Epithelial cell of esophagus (primary cell): ENCODE measurements around the gene PLA2G4D.

Experiments used
- DNase-seq: peaks from one replicate; pipeline ENCODE4 v3.0.0; 2010; ENCODE audit warnings: low read depth
- H3K4me3 ChIP-seq: 2 replicates; pipeline ENCODE4 v1.5.1; 2011; ENCODE audit warnings: mild to moderate bottlenecking, low read length, control low read depth
- TF ChIP-seq, protein P1 (sequence below): IDR thresholded peaks from 2 replicates; pipeline ENCODE4 v1.5.1; 2011; ENCODE audit warnings: low read depth, mild to moderate bottlenecking, low read length, control low read depth, inconsistent platforms; ENCODE audit not compliant: insufficient read depth; ENCODE audit errors: missing control alignments

The PLA2G4D gene

DNA sequence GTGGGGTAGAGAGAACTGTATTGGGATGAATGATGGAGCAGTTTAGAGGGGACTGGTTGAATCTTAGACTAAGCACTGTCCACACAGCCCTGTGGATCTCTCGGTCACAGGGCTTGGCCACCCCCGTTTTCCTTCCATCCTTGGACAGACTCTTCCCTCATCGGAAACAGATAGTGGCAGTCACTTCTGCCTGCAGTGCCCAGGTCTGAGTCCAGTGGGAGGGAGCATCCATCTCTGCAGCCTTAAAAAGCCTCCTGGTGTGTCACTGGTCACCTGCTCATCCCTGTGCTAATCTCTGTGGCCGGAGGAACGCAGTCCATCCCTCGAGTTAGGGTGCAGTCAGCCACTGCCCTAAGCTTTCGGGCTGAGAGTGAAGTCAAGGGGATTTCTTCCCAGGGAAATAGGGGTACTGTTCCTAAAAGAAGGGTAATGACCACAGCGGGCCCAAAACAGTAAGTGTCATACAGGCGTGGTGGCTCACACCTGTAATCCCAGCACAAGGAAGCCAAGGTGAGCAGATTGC, 32.0 kb downstream of the PLA2G4D start:
- no peak overlapping the region for H3K4me3 ChIP-seq
- DNase-seq, result no peak
- TF ChIP-seq, protein P1, sequence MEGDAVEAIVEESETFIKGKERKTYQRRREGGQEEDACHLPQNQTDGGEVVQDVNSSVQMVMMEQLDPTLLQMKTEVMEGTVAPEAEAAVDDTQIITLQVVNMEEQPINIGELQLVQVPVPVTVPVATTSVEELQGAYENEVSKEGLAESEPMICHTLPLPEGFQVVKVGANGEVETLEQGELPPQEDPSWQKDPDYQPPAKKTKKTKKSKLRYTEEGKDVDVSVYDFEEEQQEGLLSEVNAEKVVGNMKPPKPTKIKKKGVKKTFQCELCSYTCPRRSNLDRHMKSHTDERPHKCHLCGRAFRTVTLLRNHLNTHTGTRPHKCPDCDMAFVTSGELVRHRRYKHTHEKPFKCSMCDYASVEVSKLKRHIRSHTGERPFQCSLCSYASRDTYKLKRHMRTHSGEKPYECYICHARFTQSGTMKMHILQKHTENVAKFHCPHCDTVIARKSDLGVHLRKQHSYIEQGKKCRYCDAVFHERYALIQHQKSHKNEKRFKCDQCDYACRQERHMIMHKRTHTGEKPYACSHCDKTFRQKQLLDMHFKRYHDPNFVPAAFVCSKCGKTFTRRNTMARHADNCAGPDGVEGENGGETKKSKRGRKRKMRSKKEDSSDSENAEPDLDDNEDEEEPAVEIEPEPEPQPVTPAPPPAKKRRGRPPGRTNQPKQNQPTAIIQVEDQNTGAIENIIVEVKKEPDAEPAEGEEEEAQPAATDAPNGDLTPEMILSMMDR, result no peak

DNA sequence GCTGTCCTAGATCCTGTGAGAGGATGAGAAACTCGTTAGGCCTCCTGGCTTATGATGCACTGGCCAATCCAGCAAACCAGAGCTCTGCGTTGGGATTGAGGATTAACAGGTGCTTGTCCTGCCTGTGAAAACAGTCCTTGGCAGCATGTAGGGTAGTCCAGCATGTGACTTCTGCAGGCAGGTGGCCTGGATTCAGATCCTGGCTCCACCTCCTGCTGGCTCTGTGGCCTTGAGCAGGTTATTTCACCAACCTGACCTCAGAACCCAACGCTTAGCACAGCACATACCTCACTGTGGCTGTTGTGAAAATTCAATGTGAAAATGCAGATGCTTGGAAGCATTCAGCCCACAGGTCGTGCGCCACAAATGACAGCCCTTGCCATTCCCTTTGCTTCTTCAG, 33.6 kb downstream of the PLA2G4D start:
- H3K4me3 ChIP-seq, result no peak overlapping the region
- no peak for DNase-seq
- TF ChIP-seq, protein P1, result no peak

DNA sequence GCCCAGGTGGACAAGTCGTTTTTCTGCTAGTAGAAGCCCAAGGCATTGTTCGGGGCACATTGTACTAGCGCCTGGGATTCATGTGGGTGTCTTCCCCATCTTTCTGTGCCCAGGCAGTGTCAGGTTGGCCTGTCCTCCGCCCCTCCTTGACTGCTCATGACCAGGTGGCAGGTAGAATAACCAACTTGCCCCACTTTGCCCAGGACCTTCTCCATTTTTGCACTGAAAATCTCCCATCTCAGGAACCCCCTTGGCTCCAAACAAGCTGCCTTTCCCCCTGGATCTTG, 33.9 kb downstream of the PLA2G4D start:
- no peak for DNase-seq
- TF ChIP-seq, protein P1, result no peak

DNA sequence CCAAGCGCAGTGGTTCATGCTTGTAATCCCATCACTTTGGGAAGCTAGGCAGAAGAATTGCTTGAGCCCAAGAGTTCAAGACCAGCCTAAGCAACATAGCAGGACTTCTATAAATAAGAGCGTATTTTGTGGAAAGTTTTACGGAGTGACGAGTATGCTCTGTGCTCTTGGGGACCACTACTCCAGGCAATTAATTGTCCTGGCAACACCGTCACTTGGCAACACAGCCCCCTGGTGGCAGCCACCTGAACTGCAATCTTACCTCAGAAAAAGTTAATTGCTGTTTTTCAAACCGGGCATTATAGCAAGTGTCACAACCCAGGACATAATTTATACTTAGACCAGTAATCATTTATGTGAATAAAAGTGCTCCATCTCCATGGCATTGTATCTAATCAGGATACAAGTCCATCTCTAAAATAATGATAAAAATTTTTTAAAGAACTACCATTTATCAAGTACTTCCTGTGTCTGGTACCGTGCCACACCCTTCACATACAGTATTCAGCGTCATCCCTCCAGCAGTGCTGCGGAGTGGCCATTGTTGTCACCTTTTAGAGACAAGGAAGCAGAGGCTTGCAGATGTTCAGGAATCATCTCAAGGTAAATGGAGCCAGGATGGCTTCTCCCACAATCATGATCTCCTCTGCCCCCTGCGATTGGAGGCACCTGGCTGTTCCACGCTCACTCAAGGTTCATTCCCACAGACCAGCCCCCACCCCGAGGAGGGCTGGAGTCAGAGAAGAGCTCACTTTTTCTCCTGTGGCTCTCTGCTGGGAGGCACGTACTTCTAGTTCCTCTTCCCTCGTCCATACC, 34.5 kb downstream of the PLA2G4D start:
- DNase-seq, result peak; percentile 56
- TF ChIP-seq, protein P1, result peak; percentile 94
- H3K4me3 ChIP-seq, result no peak overlapping the region

More for the DNA sequence above, 33.9 kb downstream of the PLA2G4D start:
- no peak overlapping the region for H3K4me3 ChIP-seq

DNA sequence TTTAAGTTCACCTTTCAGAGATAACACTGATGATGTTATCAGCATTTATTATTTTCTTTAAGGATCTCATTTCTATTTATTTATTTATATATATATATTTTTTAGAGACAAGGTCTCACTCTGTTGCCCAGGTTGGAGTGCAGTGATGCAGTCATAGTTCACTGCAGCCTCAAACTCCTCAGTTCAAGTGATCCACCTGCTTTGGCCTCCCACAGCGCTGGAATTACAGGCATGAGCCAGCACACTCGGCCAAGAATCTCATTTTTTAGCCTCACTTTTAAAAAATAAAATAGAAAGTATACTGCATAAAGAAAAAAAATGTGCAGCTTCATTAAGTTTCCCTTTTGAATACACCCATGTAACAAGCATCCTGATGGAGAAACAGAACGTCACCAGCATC, 35.6 kb downstream of the PLA2G4D start:
- H3K4me3 ChIP-seq, result no peak overlapping the region
- TF ChIP-seq, protein P1, result no peak
- DNase-seq, result no peak

DNA sequence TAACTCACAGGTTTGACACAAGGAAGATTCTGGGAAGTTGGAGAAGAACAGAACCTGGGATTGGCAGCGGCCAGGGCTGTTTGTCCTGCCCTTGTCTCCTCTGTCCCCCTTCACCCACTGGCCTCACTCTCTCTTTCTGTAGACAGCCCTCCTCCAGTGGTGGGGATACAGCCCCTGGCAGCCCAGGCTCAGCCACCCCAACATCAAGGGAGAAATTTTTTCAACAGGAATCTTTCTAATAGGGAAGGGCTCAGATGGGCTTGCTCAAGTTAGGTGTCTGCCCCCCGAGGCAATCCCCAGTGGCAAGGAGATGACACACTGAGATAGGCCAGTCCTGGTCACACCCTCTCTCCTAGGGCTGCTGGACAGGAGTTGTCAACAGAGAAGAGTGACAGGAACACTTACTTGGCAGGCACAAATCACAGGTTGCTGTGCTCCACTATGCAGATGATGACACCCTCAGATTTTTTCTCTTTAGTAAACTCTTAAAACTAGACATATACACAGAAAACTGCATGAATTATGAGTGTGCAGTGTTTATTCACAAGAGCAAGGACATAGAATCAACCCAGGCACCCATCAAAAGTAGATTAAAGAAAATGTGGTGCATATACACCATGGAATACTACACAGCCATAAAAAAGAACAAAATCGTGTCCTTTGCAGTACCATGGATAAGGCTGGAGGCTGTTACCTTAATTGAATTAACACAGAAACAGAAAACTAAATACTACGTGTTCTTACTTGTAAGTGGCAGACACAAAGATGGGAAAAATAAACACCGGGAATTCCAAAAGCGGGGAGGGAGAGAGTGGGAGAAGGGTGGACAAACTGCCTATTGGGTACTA, 36.3 kb downstream of the PLA2G4D start:
- H3K4me3 ChIP-seq, result no peak overlapping the region
- DNase-seq, result peak; percentile 77
- TF ChIP-seq, protein P1, result no peak
